Endothelial cell of umbilical vein (primary cell): Measurements from ENCODE around the gene KAT6B. TPM values are rescaled to one million over a fixed set of nuclear protein-coding genes. Genes with fewer than 3 reads are reported as not detected.

Experiments used
- BruUV-seq: library from RNA; stranded (reverse); fragments of 400-500 nt; replicated peaks from 2 replicates; lab custom pipeline; 2021; lab: Mats Ljungman, UMichigan
- CTCF ChIA-PET: fragments of 300-600, 350-600 bp; sonication (Branson Sonifier 250); formaldehyde crosslinking; loops from one replicate; lab custom pipeline; 2021; ENCODE audit warnings: antibody characterized with exemption, inconsistent platforms; lab: Charles Lee
- POLR2A ChIA-PET: fragments of 300-600, 350-600 bp; sonication (Branson Sonifier 250); formaldehyde crosslinking; loops from one replicate; lab custom pipeline; 2021; ENCODE audit warnings: antibody characterized with exemption, inconsistent platforms; lab: Charles Lee
- DNase-seq: peaks from one replicate; pipeline ENCODE4 v3.0.0-alpha.2; 2011; ENCODE audit warnings: low read depth, low spot score
- FAIRE-seq: peaks from 2 replicates; lab custom pipeline; 2011; peaks lifted over from hg19 to GRCh38; lab: Jason Lieb, UNC
- H2AFZ ChIP-seq: 2 replicates; pipeline ENCODE4 v1.6.0; 2012; ENCODE audit warnings: low read depth, low read length, control low read depth, inconsistent platforms
- H3K27ac ChIP-seq: 2 replicates; pipeline ENCODE4 v1.5.1; 2011; ENCODE audit warnings: low read depth, mild to moderate bottlenecking, control low read depth, low read length, moderate library complexity; ENCODE audit not compliant: insufficient read depth
- H3K27me3 ChIP-seq, 2 experiments: 2 replicates each; pipeline versions ENCODE4 v1.6.0 to v1.6.1; 2011; ENCODE audit warnings: low read length in 2 of 2, mixed read lengths in 1 of 2; ENCODE audit not compliant: control insufficient read depth in 2 of 2, insufficient read depth in 2 of 2
- H3K36me3 ChIP-seq, 2 experiments: 2 replicates in 1 of 2; 3 replicates in 1 of 2; pipeline ENCODE4 v1.5.1; 2011; ENCODE audit warnings: low read length in 2 of 2, mild to moderate bottlenecking in 1 of 2, moderate library complexity in 1 of 2; ENCODE audit not compliant: control insufficient read depth in 2 of 2, insufficient read depth in 2 of 2; ENCODE audit errors: extremely low read depth in 1 of 2
- H3K4me1 ChIP-seq: 3 replicates; pipeline ENCODE4 v1.5.1; 2011; ENCODE audit warnings: mild to moderate bottlenecking, low read length; ENCODE audit not compliant: control insufficient read depth, insufficient read depth; ENCODE audit errors: extremely low read depth
- H3K4me2 ChIP-seq: 2 replicates; pipeline ENCODE4 v1.6.1; 2011; ENCODE audit warnings: low read length, control low read depth, mixed read lengths; ENCODE audit not compliant: insufficient read depth
- H3K4me3 ChIP-seq, 3 experiments: fragments of 200-600 bp in 1 of 3; sonication (generic), shearing (Covaris generic) in 1 of 3; replicated peaks in 1 of 3; 2 replicates each; pipeline ENCODE4 v1.5.1; 2011 to 2016; ENCODE audit warnings: control low read depth in 3 of 3, low read length in 3 of 3, mild to moderate bottlenecking in 2 of 3, inconsistent platforms in 1 of 3, low read depth in 1 of 3, moderate library complexity in 1 of 3; ENCODE audit not compliant: insufficient read depth in 1 of 3
- H3K79me2 ChIP-seq: 2 replicates; pipeline ENCODE4 v1.6.0; 2012; ENCODE audit warnings: low read length, inconsistent platforms; ENCODE audit not compliant: control insufficient read depth, insufficient read depth
- H3K9ac ChIP-seq: replicated peaks from 2 replicates; pipeline ENCODE3; 2011; ENCODE audit warnings: low read length, control low read depth; ENCODE audit not compliant: insufficient read depth; ENCODE audit errors: extremely low read depth
- H3K9me1 ChIP-seq: replicated peaks from 3 replicates; pipeline ENCODE4 v1.6.0; 2011; ENCODE audit warnings: mild to moderate bottlenecking, low read length; ENCODE audit not compliant: control insufficient read depth, insufficient read depth; ENCODE audit errors: extremely low read depth
- H3K9me3 ChIP-seq: replicated peaks from 2 replicates; pipeline ENCODE4 v1.5.1; 2012; ENCODE audit warnings: low read length, inconsistent platforms; ENCODE audit not compliant: control insufficient read depth, insufficient read depth
- H4K20me1 ChIP-seq: replicated peaks from 2 replicates; pipeline ENCODE3; 2011; ENCODE audit warnings: mild to moderate bottlenecking, low read length; ENCODE audit not compliant: control insufficient read depth, insufficient read depth; ENCODE audit errors: extremely low read depth
- CTCF ChIP-seq, 2 donors: IDR thresholded peaks; 1 replicate in 1 of 2; 2 replicates in 1 of 2; pipeline ENCODE4 v1.5.1; 2011; ENCODE audit warnings: low read length in 2 of 2, mild to moderate bottlenecking in 2 of 2, moderate library complexity in 2 of 2, control low read depth in 1 of 2, inconsistent platforms in 1 of 2, low read depth in 1 of 2; ENCODE audit not compliant: insufficient read depth in 1 of 2; ENCODE audit errors: extremely low read depth in 1 of 2
- EZH2 ChIP-seq: IDR thresholded peaks from 2 replicates; pipeline ENCODE4 v1.6.1; 2012; ENCODE audit warnings: borderline replicate concordance, low read depth, mild to moderate bottlenecking, moderate library complexity, low read length, inconsistent platforms; ENCODE audit not compliant: severe bottlenecking
- FOS ChIP-seq: IDR thresholded peaks from 2 replicates; pipeline ENCODE4 v1.6.1; 2011; ENCODE audit warnings: mild to moderate bottlenecking, low read length, moderate library complexity, borderline replicate concordance; ENCODE audit not compliant: insufficient read depth
- GATA2 ChIP-seq: IDR thresholded peaks from 2 replicates; pipeline ENCODE4 v1.7.0; 2011; ENCODE audit warnings: low read depth, mild to moderate bottlenecking, moderate library complexity, mixed read lengths, low read length; ENCODE audit not compliant: insufficient read length, insufficient read depth
- JUN ChIP-seq: IDR thresholded peaks from 2 replicates; pipeline ENCODE4 v1.6.1; 2011; ENCODE audit warnings: borderline replicate concordance, low read depth; ENCODE audit not compliant: insufficient read length, insufficient read depth
- MAX ChIP-seq: IDR thresholded peaks from 2 replicates; pipeline ENCODE4 v1.6.1; 2011; ENCODE audit not compliant: insufficient read depth, insufficient read length
- MYC ChIP-seq: IDR thresholded peaks from one replicate; pipeline ENCODE4 v1.6.1; 2011; ENCODE audit warnings: mild to moderate bottlenecking, low read depth, low read length
- POLR2A ChIP-seq: IDR thresholded peaks from 2 replicates; pipeline ENCODE4 v1.6.1; 2012; ENCODE audit warnings: low read depth, mild to moderate bottlenecking, control low read depth, low read length
- POLR2AphosphoS5 ChIP-seq: IDR thresholded peaks from 2 replicates; pipeline ENCODE4 v1.6.1; 2012; ENCODE audit warnings: low read depth, mild to moderate bottlenecking, control low read depth, low read length, moderate library complexity; ENCODE audit not compliant: insufficient read depth
- dilution Hi-C: fragments of 300-500 bp; cut with MboI; formaldehyde crosslinking; loops from one replicate; pipeline ENCODE4 v1.15.0; 2019; ENCODE audit warnings: low sequenced_read_pairs; ENCODE audit not compliant: extremely low pct_ligation_motif_present
- intact Hi-C: fragments of 100-400 bp; cut with micrococcal nuclease; formaldehyde crosslinking; loops from one replicate; pipeline ENCODE4 v1.10.0; 2022
- polyA plus RNA-seq, 4 experiments: library from polyadenylated mRNA; depleted of rRNA in 3 of 4; stranded (reverse) in 3 of 4; unstranded in 1 of 4; fragments of >200 nt; gene quantifications; 2 replicates each; pipeline versions ENCODE4 v1.2.1 to v1.2.3, GENCODE V29; 2011 to 2012; ENCODE audit warnings: missing spikeins in 1 of 4
- total RNA-seq: library from RNA; stranded (reverse); gene quantifications from 2 replicates; pipeline ENCODE4 v1.2.3, GENCODE V29; 2021

Gene KAT6B
- total and polyA plus RNA-seq, 2 donors (not counting 3 experiments of a cell fraction or from before 2014, with no cell fraction given), result 4.5 to 17.0 TPM

- dilution Hi-C loops, result no loop called here
- no peak overlapping the region for H3K4me3 ChIP-seq
- FAIRE-seq (no peak), DNase-seq (no peak)
- no peaks in the 10 kb centered on the region for H3K27me3 ChIP-seq
- no peaks in the 10 kb centered on the region for H3K4me1 ChIP-seq
- H4K20me1 ChIP-seq, result no peaks in the 10 kb centered on the region
- H3K79me2 ChIP-seq, result no peaks in the 10 kb centered on the region
- no peak overlapping the region for H3K9ac ChIP-seq
- H3K27ac ChIP-seq, result no peak overlapping the region
- no peaks in the 10 kb centered on the region for H3K9me3 ChIP-seq
- ChIA-PET POLR2A (no interaction called here), CTCF (no interaction called here)
- TF ChIP-seq MYC, result no peak
- no peak for TF ChIP-seq FOS
- no peak for TF ChIP-seq CTCF (IDR thresholded peaks at IDR 0.05; ENCODE audit: extremely low read depth in 1 of 2, insufficient read depth in 1 of 2, low read depth in 1 of 2, low read length in 2 of 2)
- TF ChIP-seq GATA2, result no peak
- no peak for TF ChIP-seq POLR2A
- no peak for TF ChIP-seq MAX
- no peak for TF ChIP-seq JUN
- TF ChIP-seq EZH2, result no peak
- TF ChIP-seq POLR2AphosphoS5, result no peak
- no peaks in the 10 kb centered on the region for H3K36me3 ChIP-seq
- H3K9me1 ChIP-seq, result no peaks in the 10 kb centered on the region
- intact Hi-C loops, result no loop called here
- H2AFZ ChIP-seq, result no peak overlapping the region
- no peak overlapping the region for H3K4me2 ChIP-seq
- no TSS peak for BruUV-seq
These were observed 47.5 kb downstream of the KAT6B start for GRCh38 chr10:74873803-74874454.
